K562 (cell line): ENCODE results near the gene NYNRIN. TPM values are rescaled to one million over a fixed set of nuclear protein-coding genes. Genes with fewer than 3 reads are reported as not detected.

Experiments
- ARID4B ChIP-seq: sonication (generic); formaldehyde crosslinking; IDR thresholded peaks from 2 replicates; pipeline ENCODE4 v1.8.0; 2022; ENCODE audit warnings: mild to moderate bottlenecking, missing genetic modification reagents
- JUNB ChIP-seq: fragments of 450-650 bp; formaldehyde crosslinking; conservative IDR thresholded peaks from 2 replicates; pipeline ENCODE4 v1.4.0; 2020; ENCODE audit warnings: mild to moderate bottlenecking
- LARP7 ChIP-seq: fragments of 450-650 bp; IDR thresholded peaks from 2 replicates; pipeline ENCODE4 v1.6.1; 2016
- MCM5 ChIP-seq: fragments of 450-650 bp; IDR thresholded peaks from 2 replicates; pipeline ENCODE4 v1.6.1; 2016; ENCODE audit warnings: low read depth
- MYC ChIP-seq, 2 experiments: fragments of 250-450 bp in 1 of 2; sonication (Bioruptor Pico) in 1 of 2; IDR thresholded peaks; 2 replicates each; pipeline versions ENCODE4 v1.5.1 to v1.6.1; 2012 to 2021; ENCODE audit warnings: low read depth in 2 of 2, borderline replicate concordance in 1 of 2, improper control_type of control experiment in 1 of 2, low read length in 1 of 2, mild to moderate bottlenecking in 1 of 2, moderate library complexity in 1 of 2
- PTRF ChIP-seq: fragments of 450-650 bp; IDR thresholded peaks from 2 replicates; pipeline ENCODE4 v1.6.1; 2016; ENCODE audit warnings: mild to moderate bottlenecking, missing genetic modification characterization, missing compliant biosample characterization
- RBM15 ChIP-seq: fragments of 200-400 bp; formaldehyde crosslinking; IDR thresholded peaks from 2 replicates; pipeline ENCODE4 v1.6.1; 2018; ENCODE audit warnings: mild to moderate bottlenecking, low read length, moderate library complexity; ENCODE audit not compliant: insufficient read depth
- RUNX1 ChIP-seq: sonication (generic); IDR thresholded peaks from 2 replicates; pipeline ENCODE4 v1.6.1; 2016; ENCODE audit warnings: antibody characterized with exemption, low read depth
- SNIP1 ChIP-seq: fragments of 450-650 bp; IDR thresholded peaks from 2 replicates; pipeline ENCODE4 v1.7.1; 2017; ENCODE audit warnings: low read depth, mild to moderate bottlenecking
- ZBTB12 ChIP-seq: fragments of 250-450 bp; sonication (Bioruptor Pico); IDR thresholded peaks from 2 replicates; pipeline ENCODE4 v1.4.0; 2020
- ZNF124 ChIP-seq: sonication (generic); formaldehyde crosslinking; IDR thresholded peaks from 2 replicates; pipeline ENCODE4 v1.8.1; 2022; ENCODE audit warnings: missing genetic modification reagents
- ZNF133 ChIP-seq: fragments of 250-450 bp; sonication (Bioruptor Pico); IDR thresholded peaks from 2 replicates; pipeline ENCODE4 v1.4.0; 2020; ENCODE audit warnings: mild to moderate bottlenecking
- ZNF165 ChIP-seq: fragments of 250-450 bp; sonication (Bioruptor Pico); IDR thresholded peaks from 2 replicates; pipeline ENCODE4 v1.4.0; 2020; ENCODE audit warnings: borderline replicate concordance
- ZNF184 ChIP-seq: sonication (generic); formaldehyde crosslinking; IDR thresholded peaks from 2 replicates; pipeline ENCODE4 v1.5.0; 2020; ENCODE audit warnings: missing genetic modification reagents
- ZNF318 ChIP-seq, 2 experiments: fragments of 450-650 bp; IDR thresholded peaks; 2 replicates each; pipeline ENCODE4 v1.6.1; 2016; ENCODE audit warnings: mild to moderate bottlenecking in 2 of 2, borderline replicate concordance in 1 of 2, low read depth in 1 of 2, moderate library complexity in 1 of 2
- polyA plus RNA-seq, 8 experiments: library from polyadenylated mRNA; depleted of rRNA in 4 of 8; stranded (reverse) in 5 of 8; unstranded in 3 of 8; fragments of >200 nt; fragmentation: Nextera tagmentation in 2 of 8; fragmentation: Illumina TruSeq in 1 of 8; extraction: Ambion mirVana in 2 of 8; extraction: Trizol in 1 of 8; gene quantifications; 2 replicates each; pipeline versions ENCODE4 v1.2.1 to v1.2.3, GENCODE V29; 2011 to 2014; ENCODE audit warnings: inconsistent platforms in 1 of 8, missing spikeins in 1 of 8
- total RNA-seq, 7 experiments: library from RNA; depleted of rRNA in 6 of 7; stranded (reverse); fragments of >200 nt in 6 of 7; fragmentation: Illumina TruSeq in 2 of 7; extraction: Trizol in 2 of 7; gene quantifications; 2 replicates each; pipeline versions ENCODE4 v1.2.1 to v1.2.3, GENCODE V29; 2011 to 2021; ENCODE audit warnings: low replicate concordance in 1 of 7

The NYNRIN gene
- total and polyA plus RNA-seq, 9 of the 15 experiments (the other 6 are each of a cell fraction or from before 2014, with no cell fraction given): 0.04 to 1.2 (median 0.28) TPM

- TF ChIP-seq PTRF (tag) (no peak), ZNF318 (IDR thresholded peaks at IDR 0.05; ENCODE audit: borderline replicate concordance in 1 of 2, low read depth in 1 of 2) (no peak), SNIP1 (no peak), ZNF165 (no peak), RUNX1 (no peak), MCM5 (no peak), JUNB (CRISPR knock-in tag) (no peak), ZNF184 (no peak), ARID4B (CRISPR knock-in tag) (no peak), ZNF133 (CRISPR knock-in tag) (no peak), ZNF124 (CRISPR knock-in tag) (no peak), LARP7 (no peak), MYC (IDR thresholded peaks at IDR 0.05; ENCODE audit: low read depth, low read length) (no peak), MYC (CRISPR knock-in tag; IDR thresholded peaks at IDR 0.05; ENCODE audit: borderline replicate concordance, low read depth) (no peak), ZBTB12 (CRISPR knock-in tag) (no peak), RBM15 (no peak)
These were observed 32.9 kb downstream of the NYNRIN start (continued) for GRCh38 chr14:24431569-24432258.
